ENCODE measurements around the gene TMBIM1. TPM values are rescaled to one million over a fixed set of nuclear protein-coding genes. Genes with fewer than 3 reads are reported as not detected.

TMBIM1 gene
- total RNA-seq, 3 donors from 2014 or later, result 201 to 464 (median 319) TPM

- no peak for TF ChIP-seq CTCF (IDR thresholded peaks at IDR 0.05)
- DNase-seq, result no peak
- H3K9me3 ChIP-seq, result no peaks in the 10 kb centered on the region
- no peaks in the 10 kb centered on the region for H3K36me3 ChIP-seq (ENCODE audit: low read depth)
- intact Hi-C loops (cut with DNase I, micrococcal nuclease), result no loop called here
- ATAC-seq, result peak; percentile 15
- no peak overlapping the region for H3K4me3 ChIP-seq
- peaks cover 52% of the 10 kb centered on the region for H3K4me1 ChIP-seq (ENCODE audit: low read depth)
These were observed 30.7 kb downstream of the TMBIM1 start for GRCh38 chr2:218261423-218262236.

DNA sequence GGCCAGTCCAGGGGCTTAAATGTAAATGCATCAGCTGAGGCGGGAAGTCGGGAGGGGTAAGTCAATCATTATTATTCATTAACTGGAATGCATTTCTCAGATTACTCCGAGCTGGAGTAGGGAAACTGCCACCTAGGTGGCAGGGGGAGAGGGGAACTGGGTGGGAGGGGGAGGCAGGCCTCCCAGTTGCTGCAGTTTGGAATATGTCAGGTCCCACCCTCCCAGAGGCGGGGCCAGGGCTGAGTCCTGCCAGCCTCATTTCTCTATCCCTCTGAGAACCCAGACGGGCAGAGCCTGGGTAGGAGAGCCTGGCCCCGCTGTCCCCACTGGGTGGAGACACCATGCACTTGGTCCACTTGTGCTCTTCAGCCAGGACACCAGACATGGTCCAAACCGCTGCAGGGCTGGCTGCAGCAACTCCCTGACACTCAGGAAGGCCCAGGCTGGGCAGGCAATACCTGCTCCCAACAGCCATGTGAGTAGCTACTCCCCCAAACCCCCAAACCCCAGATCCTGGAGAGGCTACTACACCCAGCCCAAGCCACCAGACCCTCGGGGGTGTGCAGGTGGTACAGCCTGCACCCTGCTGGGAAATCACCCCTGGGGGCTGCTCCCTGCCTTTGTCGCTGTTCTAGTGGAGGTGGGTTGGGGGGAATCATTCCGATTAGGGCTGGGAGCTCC, 31.4 kb downstream of the TMBIM1 start, which contains the start of gene GPBAR1:
Gene GPBAR1 (plus strand): TSS at position 274 of the 681 bp plus-strand sequence. CDS start 1,710 bp downstream, outside the sequence.
- DNase-seq, result peak in 2 of 3 donors; percentile 55 to 60

GRCh38 chr2:218260166-218260565, 32.1 kb downstream of the TMBIM1 start:
- no peaks in the 10 kb centered on the region for H3K36me3 ChIP-seq (ENCODE audit: low read depth)
- intact Hi-C loops (cut with DNase I, micrococcal nuclease), result no loop called here
- H3K4me1 ChIP-seq (ENCODE audit: low read depth), result peaks cover 46% of the 10 kb centered on the region
- no peak for ATAC-seq
- no peak overlapping the region for H3K4me3 ChIP-seq
- H3K9me3 ChIP-seq, result no peaks in the 10 kb centered on the region
- TF ChIP-seq CTCF (IDR thresholded peaks at IDR 0.05), result no peak
- no peak for DNase-seq

More for the DNA sequence above, 31.4 kb downstream of the TMBIM1 start, which contains the start of gene GPBAR1:
- H3K9me3 ChIP-seq, result no peaks in the 10 kb centered on the region
- TF ChIP-seq CTCF (IDR thresholded peaks at IDR 0.05), result no peak
- H3K4me1 ChIP-seq (ENCODE audit: low read depth), result peaks cover 52% of the 10 kb centered on the region
- H3K36me3 ChIP-seq (ENCODE audit: low read depth), result no peaks in the 10 kb centered on the region
- peak; percentile 8 for ATAC-seq
- intact Hi-C loops (cut with DNase I, micrococcal nuclease), result no loop called here
- no peak within 1 kb of the TSS for H3K4me3 ChIP-seq

GRCh38 chr2:218259099-218259961, 33.0 kb downstream of the TMBIM1 start:
- intact Hi-C loops (cut with DNase I, micrococcal nuclease), result loop anchor here (10.0 kb wide), 1 partner anchor 75 kb away; no protein-coding TSS in a partner anchor
- peak; percentile 3 for ATAC-seq
- Histone ChIP-seq H3K4me1 (ENCODE audit: low read depth) (peaks cover 38% of the 10 kb centered on the region), H3K9me3 (no peaks in the 10 kb centered on the region), H3K36me3 (ENCODE audit: low read depth) (peaks cover 3% of the 10 kb centered on the region), H3K4me3 (no peak overlapping the region)
- no peak for TF ChIP-seq CTCF (IDR thresholded peaks at IDR 0.05)
- no peak for DNase-seq

DNA sequence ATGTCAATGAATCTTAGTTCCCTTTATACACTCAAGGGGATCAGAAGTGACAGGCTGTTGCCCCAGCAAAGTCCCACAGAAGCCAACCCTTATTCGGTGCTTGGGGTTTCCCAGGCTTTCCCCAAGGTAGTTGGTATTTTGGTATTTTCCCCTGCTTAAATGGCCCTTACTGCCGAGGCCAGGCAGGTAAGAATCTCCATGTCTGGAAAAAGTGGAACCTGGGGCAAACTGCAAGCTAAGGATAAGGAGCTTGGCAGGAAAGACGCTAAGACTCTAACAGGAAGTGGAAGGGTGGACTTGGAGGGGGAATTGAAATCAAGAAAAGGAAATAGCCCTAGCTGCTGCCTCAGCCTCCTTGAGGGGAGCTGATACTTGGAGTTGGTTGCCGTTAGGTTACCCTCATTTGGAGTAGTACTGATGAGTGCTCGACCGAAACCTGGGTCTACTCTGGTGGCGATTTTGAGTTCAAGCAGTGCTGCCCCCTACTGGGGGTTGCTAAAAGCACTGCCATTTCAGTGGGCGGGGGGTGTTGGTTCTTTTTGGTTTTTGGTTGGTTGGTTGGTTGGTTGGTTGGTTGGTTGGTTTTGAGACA, 34.8 kb downstream of the TMBIM1 start:
- intact Hi-C loops (cut with DNase I, micrococcal nuclease), result loop anchor here (10.0 kb wide), 1 partner anchor 73 kb away; no protein-coding TSS in a partner anchor
- no peak for TF ChIP-seq CTCF (IDR thresholded peaks at IDR 0.05)
- DNase-seq (no peak), ATAC-seq (peak; percentile 32)
- Histone ChIP-seq H3K4me3 (no peak overlapping the region), H3K4me1 (ENCODE audit: low read depth) (peaks cover 20% of the 10 kb centered on the region), H3K36me3 (ENCODE audit: low read depth) (peaks cover 12% of the 10 kb centered on the region), H3K9me3 (no peaks in the 10 kb centered on the region)

Data from mucosa of descending colon (tissue), 3 donors.